ENCODE results near the gene SPRY2. TPM values are rescaled to one million over a fixed set of nuclear protein-coding genes. Genes with fewer than 3 reads are reported as not detected.

SPRY2 gene, protein sequence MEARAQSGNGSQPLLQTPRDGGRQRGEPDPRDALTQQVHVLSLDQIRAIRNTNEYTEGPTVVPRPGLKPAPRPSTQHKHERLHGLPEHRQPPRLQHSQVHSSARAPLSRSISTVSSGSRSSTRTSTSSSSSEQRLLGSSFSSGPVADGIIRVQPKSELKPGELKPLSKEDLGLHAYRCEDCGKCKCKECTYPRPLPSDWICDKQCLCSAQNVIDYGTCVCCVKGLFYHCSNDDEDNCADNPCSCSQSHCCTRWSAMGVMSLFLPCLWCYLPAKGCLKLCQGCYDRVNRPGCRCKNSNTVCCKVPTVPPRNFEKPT
- 11.2 and 13.8 TPM in 2 replicates for total RNA-seq (2014; rRNA removed; shearing (Covaris generic))
- polyA plus RNA-seq (2014; cell fraction: nucleus; rRNA removed) = 7.0 and 9.7 TPM in 2 replicates

DNA sequence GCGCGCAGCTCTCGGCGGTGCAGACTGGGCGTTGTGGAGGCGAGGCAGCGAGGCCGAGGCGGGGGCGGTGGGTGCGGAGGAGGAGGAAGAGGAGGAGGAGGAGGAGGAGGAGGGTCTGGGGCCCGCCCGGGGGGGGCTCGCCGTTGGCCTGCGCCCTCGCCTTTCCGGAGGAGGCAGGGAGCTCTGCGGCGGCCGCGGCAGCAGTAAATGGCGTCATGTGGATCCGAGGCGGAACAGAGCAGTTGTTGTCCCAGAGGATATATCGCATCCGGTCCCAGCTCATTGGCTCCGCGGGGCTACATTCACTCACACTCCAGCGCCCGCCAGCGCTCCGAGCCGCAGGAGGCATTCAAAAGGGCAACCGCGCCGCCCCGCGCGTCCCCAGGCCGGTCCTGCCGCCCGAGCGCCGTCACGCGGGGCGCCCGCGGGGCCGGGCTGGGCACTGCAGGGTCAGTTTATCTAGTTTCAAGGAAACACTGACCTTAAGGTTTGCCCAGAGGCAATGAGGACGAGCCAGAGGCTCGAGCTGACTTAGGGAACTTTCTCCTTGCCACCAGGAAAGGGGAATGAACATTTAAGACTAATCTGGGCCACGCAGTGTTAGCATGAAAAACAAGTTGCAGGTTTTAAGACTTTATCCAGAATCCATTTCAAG is at the start of gene SPRY2:
SPRY2 (minus strand) TSS at position 26 of the 655 bp plus-strand sequence. CDS start 3,421 bp downstream, outside the sequence.
- DNase-seq (ENCODE audit: extremely low read depth, low read depth) = peak; percentile 93

DNA sequence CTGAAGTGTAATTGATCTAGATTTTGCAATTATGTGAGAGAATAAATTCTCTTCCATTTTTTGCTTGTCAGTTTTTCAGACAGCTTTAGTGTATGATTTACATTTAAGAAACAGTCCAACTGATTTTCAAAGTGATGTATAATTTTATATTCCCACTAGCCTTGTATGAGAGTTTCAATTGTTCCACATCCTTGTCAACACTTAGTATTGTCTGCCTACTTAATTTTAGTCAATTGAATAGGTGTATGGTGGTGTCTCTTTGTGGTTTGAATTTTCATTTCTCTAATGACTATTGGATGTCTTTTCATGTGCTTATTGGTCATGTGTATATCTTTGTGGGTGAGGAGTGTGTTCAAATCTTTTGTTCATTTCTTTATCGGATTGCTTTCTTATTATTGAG is 49.4 kb upstream of the SPRY2 start:
- DNase-seq (ENCODE audit: extremely low read depth, low read depth) = no peak

DNA sequence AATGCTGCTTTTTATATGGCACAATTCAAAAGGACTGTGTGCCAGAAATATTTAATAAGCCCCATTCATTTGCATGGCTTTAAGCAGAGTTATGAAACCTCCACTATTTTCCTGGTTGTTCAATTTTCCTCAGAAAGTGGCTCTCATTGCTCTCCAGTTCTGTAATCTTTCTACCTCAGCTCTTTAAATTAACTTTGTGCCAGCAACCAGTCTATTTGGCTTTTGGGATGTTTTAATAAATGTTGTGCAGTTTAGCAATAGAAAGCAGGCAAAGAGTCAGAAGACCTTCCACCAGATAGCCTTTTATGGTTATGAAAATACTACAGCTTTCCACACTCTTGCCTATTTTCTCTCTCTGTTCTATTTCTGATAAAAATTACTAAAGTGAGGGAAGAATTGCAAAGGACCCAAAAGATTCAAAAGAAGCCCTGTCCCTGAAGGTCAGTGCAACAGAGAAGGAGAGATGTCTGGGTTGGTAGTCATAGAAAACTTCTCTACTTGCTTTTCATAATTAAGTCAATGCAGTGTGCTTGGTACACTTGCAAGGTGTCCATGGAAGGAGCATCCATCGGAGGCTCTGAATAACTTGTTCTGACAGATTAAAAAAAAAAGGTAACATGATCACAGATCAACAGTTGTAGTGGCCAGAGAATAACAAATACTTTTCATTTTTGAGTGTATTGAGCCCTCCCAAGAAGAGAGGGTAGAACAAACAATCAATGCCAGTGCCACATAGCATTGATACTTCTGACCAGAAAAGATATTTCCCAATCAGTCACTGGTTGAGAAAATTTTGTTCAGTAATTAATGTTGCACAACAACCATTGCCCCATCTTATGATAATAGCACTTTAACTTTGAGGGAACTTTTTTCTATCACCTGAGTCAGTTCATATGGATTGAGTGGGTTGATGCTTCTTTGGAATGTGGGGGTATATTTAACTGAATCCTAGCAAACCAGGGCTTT is 48.4 kb upstream of the SPRY2 start:
- DNase-seq (ENCODE audit: extremely low read depth, low read depth) = no peak

DNA sequence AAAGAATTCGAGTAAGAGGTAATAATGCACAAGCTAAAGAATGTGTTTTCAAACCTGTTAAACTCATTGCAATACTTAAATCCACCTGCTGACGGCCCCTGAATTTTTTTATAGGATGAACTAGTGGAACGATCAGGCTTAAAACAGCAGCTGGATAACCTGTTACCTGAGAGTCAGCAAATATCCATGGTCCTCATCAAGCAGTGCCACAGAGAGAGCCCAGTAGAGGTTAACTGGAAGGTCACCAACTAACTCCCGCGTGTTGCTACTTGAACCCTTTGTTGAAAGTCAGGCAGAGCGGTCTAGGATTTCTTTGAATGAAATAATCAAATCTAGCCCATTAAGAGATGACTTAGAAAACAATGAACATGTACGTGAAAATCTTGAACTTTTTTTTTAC is 47.6 kb upstream of the SPRY2 start:
- DNase-seq (ENCODE audit: extremely low read depth, low read depth) = no peak

DNA sequence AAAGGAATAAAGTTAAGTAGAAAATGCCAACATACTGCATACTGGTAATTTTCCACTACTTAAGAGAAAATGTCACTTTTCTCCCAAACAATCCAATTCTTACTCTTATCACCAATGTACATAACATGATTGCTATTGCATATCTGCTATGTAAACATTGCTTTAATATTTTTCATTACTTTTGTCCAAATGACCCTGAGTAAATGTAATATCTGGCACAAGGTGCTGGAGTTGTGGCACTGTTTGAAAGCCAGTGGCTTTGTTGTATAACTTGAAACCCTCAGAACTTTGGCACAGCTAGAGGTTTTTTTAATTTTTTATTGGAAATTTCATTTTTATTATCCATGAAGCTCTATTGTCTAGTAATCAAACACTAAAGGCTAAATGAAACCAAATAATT is 45.7 kb upstream of the SPRY2 start:
- DNase-seq (ENCODE audit: extremely low read depth, low read depth) = no peak

DNA sequence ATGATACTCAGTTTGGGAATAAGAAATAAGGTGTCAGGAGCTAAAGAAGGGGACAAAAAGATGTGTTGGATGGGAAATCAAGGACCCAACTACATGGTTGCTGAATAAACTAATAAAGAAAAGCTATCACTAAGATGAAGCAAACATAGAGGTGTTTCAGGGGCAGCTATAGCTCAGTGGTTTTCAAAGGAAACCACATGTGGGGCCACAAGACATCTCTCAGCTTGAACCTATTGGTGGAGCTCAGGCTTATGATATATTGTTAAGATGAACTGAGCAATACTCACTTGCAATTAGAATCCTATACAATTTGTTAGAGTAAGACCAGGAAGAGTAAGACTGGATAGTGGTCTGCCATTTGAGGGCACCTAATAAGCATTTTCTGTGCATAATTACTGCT is 45.1 kb upstream of the SPRY2 start:
- no peak for DNase-seq (ENCODE audit: extremely low read depth, low read depth)

DNA sequence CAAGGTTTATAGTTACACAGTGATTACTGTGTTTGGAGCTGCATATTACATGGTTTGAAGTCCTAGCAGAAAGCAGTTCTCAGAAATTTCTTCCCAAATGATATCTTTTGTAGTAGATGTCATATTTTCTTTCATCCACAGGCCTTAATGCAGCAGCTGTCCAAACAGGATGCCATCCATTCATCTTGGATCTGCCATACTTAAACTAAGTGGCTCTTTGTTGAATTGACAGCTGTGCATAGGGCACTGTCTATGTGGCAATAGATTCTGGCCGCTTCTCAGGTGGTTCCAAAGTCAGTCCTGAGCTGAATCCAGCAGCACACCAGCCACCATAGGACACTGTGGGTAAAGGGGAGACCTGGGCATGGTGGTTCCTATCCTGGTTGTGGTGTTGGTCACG is 41.6 kb upstream of the SPRY2 start:
- DNase-seq (ENCODE audit: extremely low read depth, low read depth) = no peak

DNA sequence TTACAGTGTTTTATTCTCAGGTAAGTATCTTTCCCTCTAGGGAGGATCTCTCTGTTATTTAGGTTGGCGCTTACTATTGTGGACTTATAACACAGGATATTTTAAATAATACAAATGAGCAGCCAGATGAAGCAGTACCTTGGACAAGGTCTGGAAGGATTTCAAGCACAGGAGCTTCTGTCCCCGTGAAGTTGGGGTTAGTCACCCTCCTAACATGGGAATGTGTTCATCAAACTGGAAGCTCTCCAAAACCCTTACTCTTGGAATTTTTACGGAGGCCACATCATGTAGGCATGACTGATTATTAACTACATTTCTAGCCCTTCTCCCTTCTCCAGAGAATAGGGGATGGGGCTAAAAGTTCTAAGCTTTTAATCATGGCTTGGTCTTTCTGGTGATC is 38.3 kb upstream of the SPRY2 start:
- DNase-seq (ENCODE audit: extremely low read depth, low read depth) = no peak

DNA sequence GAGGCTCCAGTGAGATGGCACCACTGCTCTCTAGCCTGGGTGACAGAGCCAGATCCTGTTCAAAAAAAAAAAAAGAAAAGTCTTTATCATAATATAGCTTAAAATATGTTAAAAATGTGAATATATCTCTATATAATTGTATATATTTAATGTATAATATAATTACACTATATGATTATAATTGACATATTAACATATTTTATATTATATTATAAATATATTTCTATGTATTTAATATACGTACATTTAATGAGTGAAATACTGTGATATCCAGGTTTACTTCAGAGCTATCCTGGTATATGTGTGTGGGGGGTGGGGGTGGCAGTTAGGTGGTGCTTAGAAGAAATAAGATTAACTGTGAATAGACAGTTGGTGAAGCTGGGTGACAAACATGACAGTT is 35.6 kb upstream of the SPRY2 start:
- no peak for DNase-seq (ENCODE audit: extremely low read depth, low read depth)

DNA sequence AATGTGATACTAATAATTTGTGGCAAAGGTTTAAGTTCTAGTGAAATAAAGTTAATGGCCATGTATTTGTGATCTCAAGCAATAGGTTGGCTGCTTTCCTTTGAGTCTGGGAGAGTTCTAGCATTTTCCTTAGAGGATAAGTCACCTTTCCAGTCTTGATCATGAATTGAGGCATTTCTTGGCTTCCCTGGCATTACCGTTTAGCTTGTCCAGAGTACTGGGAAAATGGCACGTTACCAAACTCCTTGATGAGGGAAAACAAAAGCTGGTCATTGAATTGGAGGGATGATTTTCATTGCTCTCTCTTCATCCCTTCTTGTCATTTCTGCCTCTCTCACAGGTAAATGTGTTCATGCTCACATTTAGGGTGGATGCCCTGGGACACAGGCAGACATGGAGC is 34.0 kb upstream of the SPRY2 start:
- no peak for DNase-seq (ENCODE audit: extremely low read depth, low read depth)

DNA sequence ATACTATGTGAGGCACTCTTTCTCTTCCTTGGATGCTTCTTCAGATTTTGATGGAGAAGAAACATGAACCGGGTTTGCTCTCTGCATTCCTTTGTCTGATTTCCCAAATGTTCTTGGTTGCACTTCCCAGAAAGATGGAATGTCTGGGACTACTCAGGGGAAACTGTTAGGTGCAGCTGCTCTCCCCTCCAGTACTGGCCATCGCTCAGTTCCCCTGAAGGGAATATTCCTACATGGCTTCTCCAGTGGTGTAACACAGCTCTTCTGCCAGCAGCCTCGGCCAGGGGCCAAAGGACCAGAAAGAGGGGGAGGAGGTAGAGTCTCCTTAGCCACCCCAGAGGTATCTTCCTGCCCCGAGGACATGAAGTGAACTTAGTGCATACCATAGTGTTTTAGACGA is 33.5 kb upstream of the SPRY2 start:
- no peak for DNase-seq (ENCODE audit: extremely low read depth, low read depth)

DNA sequence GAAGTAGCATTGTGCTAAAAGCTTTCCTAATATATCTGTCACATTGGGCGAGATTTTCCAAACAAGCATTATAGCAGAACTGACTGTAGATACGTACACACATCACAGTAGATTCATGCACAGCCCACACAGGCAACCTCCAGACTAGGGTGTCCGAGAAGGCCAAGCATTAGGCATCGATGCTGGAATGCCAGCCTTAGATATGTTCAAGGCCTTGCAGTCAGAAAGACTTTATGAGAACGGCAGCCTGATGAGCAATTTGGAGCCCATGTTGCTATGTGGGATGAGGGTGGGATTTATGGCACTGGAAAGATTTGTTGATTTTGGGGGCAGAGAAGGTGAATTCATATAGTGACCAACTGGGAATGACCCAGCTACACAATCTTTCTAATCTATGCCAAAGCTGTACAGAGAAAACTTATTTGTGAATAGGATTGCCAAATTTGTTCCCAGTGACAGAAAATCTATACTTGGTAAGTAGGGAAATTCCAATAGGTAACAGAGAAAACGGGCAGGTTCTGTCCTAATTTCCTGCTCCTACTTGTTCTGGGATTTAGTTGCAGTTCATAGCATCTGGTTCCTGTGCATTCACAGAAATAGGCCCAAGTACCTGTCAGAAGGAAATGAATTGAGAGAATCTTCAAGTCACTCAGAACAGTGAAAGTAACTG is 31.0 kb upstream of the SPRY2 start:
- DNase-seq (ENCODE audit: extremely low read depth, low read depth) = no peak

DNA sequence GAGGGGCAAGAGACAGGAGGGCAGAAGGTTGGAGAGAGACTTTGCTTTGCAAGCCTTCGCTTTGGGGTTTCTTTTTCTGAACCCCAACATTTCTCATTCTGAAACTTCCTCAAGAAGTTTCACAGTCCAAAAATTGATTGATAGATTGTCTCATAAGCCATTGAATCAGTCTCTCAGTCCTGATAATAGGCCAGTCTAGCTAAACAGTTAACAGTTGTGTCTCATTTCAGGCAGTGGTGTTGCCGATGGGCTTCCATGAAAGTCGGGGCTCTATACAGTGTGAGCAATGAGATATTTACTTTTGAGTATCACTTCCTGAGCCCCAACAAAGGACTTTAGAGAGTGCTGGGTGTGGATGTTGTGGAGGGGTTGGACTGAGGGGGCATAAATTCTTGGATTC is 26.5 kb upstream of the SPRY2 start:
- DNase-seq (ENCODE audit: extremely low read depth, low read depth) = no peak

DNA sequence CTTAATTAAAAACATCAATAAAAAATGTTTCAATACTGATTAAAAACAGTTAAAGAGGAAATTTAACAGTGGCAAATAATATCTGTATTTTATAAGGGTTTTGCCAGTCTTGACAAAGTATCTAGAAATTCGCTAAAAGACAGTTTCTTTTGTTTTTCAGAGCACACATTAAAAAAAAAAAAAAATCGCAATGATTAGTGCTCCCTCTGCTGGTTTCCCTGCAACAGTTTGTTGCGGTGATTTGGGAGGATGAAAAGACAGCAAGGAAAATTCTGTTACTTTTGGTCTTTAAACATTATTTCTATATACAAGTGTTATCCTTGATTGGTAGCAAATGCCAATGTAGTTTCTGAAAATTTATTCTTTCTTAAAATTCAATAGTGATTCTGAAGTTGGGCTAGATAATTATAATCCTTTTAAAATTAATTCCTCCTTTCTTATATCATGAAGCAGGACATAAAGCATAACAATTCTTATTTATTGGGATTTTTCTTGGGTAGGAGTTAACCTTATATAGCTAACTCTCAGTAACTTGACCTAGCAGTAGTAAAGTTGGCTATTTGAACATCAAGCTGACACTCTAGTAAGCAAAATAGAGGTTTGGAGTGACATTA is 23.1 kb upstream of the SPRY2 start:
- no peak for DNase-seq (ENCODE audit: extremely low read depth, low read depth)

DNA sequence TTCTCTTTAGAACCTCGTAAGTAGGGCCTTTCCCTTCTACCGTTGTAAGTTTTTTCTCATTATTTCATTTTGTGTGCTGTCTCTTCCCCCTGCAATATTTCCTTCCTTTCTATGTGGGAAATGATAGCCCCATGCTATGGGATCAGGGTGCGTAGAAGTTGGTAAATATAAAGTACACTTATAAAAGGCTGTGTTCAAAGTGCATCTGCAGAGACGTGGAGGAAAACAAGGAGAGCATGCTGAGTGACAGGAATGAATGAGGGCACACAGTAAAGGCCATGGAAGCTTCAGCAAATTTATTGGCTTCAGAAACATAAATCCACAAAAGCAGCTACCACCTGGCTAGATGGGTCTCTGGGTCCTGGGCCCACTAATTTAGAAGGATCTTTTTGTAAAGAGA is 21.6 kb upstream of the SPRY2 start:
- DNase-seq (ENCODE audit: extremely low read depth, low read depth) = no peak

DNA sequence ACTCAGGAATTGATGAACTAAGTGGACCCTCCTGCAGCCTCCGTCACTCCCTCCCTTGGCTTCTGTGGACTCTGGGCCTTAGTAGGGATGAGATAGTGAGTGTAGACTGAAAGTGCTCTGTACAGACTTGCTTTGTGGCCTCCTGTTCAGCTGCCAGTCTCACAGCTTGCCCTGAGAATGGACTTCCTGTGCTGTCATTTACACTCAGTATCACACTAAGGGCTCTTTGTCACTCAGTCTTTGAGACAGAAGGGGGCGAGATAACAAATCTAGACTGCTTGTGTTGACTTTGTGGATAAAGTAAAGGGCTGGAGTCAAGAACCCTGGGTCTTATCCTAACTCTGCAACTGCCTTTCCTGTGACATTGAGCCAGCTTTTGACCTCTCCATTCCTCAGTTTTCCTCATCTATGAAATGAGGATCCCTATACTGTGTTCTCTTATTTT is 21.0 kb upstream of the SPRY2 start:
- no peak for DNase-seq (ENCODE audit: extremely low read depth, low read depth)

DNA sequence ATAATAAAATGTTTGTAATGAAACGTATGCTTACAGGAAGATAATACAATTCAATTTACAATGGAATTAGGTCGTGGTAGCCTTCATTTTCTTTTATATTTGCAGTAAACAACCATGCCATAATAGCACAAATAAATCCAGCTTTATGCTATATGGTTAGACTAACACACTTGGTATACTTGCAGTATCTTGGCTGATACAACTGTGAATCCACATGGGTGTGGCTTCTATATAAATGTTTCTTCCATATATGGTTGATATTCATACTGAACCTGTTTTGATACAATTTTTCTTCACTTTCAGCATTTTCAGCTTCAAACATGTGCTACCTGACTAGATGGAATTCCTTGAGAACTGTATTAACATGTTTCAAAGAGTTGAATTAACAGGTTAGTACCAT is 20.4 kb upstream of the SPRY2 start:
- no peak for DNase-seq (ENCODE audit: extremely low read depth, low read depth)

DNA sequence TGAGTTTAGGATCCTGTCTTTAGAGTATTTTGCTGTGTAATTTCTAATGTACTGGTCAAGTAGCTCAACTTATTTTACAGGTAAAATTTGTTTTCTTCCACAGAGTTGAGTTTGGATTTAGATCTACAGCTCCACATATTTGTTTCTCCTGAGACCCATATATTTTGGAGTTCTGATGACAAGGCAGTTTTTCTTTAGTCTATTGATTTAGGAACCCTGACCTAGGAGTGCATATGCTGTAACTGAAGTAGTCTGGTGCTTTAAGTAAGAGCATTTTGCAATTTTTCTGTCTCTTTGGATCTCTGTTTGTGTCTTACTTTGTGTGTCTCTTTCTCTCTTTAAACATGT is 19.5 kb upstream of the SPRY2 start:
- DNase-seq (ENCODE audit: extremely low read depth, low read depth) = no peak

DNA sequence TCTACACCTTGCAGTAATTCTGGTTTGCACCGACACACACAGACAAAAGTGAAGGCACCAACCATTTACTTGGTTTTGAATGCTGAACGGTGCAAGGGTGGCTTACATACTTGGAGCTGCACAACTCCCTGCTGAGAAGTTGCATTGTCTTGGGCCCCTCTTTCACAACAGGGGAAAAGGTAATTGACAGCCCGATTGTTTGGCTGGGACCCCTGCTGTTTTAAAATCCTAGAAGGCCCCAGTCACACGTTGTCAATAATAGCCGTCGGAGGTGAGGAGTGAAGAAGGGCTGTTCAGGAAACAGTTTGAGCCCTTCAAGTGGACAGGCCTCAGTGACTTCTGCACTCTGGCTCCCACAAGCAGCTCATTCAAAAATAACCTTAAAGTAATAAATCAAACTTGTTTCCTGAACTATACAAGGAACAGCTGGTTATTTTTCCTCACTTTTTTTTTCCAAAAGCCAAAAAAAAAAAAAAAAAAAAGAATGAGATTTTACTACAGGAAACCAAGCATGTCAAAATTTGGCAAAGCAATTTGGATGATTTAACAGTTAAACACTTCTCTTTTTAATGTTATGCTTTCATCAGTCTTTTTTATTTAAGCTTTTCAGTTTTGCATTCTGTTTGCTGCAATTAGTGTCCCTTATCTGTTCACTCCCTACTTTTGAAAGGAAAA is 19.0 kb upstream of the SPRY2 start:
- DNase-seq (ENCODE audit: extremely low read depth, low read depth) = no peak

DNA sequence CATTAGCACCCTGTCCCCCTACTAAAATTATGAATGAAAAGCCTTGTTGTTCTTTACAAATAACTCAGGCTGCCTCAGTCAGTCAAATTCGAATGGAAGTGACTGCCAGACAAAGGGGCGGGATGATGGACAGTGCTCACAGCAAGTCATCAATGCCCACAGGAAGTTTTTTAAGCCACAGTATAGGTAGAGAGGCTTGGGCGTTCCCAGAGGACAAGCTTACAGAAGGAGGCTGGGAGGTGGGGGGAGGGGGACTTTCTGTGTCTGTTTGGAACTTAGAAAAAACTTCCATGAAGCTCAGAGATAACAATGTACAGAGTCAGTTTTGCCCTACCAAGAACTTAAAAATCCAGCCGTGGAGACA is 18.5 kb upstream of the SPRY2 start:
- DNase-seq (ENCODE audit: extremely low read depth, low read depth) = no peak

All from NCI-H460 (cell line).